K562 (cell line): ENCODE results near the gene CLUH. TPM values are rescaled to one million over a fixed set of nuclear protein-coding genes. Genes with fewer than 3 reads are reported as not detected.

Experiments
- ATAC-seq: fragments of 200-7000 bp; cut with Tn5 transposase; 3 replicates; pipeline ENCODE4 v1.9.1; 2020; ENCODE audit warnings: moderate library complexity
- BruUV-seq: library from RNA; stranded (reverse); fragments of 400-500 nt; replicated peaks from 2 replicates; lab custom pipeline; 2021; lab: Mats Ljungman, UMichigan
- CTCF ChIA-PET: fragments of 300-600 bp; formaldehyde crosslinking; extraction: SDS; loops from one replicate; lab custom pipeline; 2021; ENCODE audit warnings: low intra/inter-chr PET ratio; lab: Yijun Ruan, JAX
- POLR2A ChIA-PET: fragments of 300-600, 350-650 bp; sonication (Branson Sonifier 250); formaldehyde crosslinking; extraction: SDS; loops from one replicate; lab custom pipeline; 2021; ENCODE audit warnings: antibody characterized with exemption, inconsistent platforms; lab: Yijun Ruan, JAX
- DNase-seq, 4 experiments: peaks; one replicate each; pipeline versions ENCODE4 v3.0.0 to v3.0.0-alpha.2; 2011 to 2018; ENCODE audit warnings: low spot score in 3 of 4, mixed read lengths in 3 of 4; ENCODE audit errors: extremely low read depth in 1 of 4
- FAIRE-seq: peaks from 2 replicates; lab custom pipeline; 2011; peaks lifted over from hg19 to GRCh38; lab: Jason Lieb, UNC
- H2AFZ ChIP-seq: 2 replicates; pipeline ENCODE4 v1.6.0; 2011; ENCODE audit warnings: low read depth, low read length, control low read depth, inconsistent platforms
- H3K27ac ChIP-seq: fragments of 200-600 bp; 3 replicates; pipeline ENCODE4 v1.8.0; 2011; ENCODE audit warnings: low read depth, mild to moderate bottlenecking, control low read depth, inconsistent platforms, low read length, moderate library complexity, mixed read lengths; ENCODE audit errors: extremely low read depth
- H3K27me3 ChIP-seq, 2 experiments: fragments of 300-600 bp in 1 of 2; 2 replicates in 1 of 2; 3 replicates in 1 of 2; pipeline versions ENCODE4 v1.6.0 to v1.8.0; 2011; ENCODE audit warnings: inconsistent platforms in 2 of 2, low read length in 2 of 2, mild to moderate bottlenecking in 1 of 2, mixed read lengths in 1 of 2, moderate library complexity in 1 of 2; ENCODE audit not compliant: control insufficient read depth in 2 of 2, insufficient read depth in 2 of 2
- H3K36me3 ChIP-seq: fragments of 300-600 bp; 3 replicates; pipeline ENCODE4 v1.8.0; 2011; ENCODE audit warnings: mild to moderate bottlenecking, low read length, inconsistent platforms; ENCODE audit not compliant: control insufficient read depth, insufficient read depth
- H3K4me1 ChIP-seq, 2 experiments: fragments of 200-600 bp in 1 of 2; replicated peaks in 1 of 2; 2 replicates in 1 of 2; 3 replicates in 1 of 2; pipeline versions ENCODE4 v1.5.1 to v1.8.0; 2011; ENCODE audit warnings: inconsistent platforms in 2 of 2, low read length in 2 of 2, mild to moderate bottlenecking in 1 of 2, mixed read lengths in 1 of 2, moderate library complexity in 1 of 2; ENCODE audit not compliant: control insufficient read depth in 2 of 2, insufficient read depth in 2 of 2
- H3K4me2 ChIP-seq: 2 replicates; pipeline ENCODE4 v1.6.1; 2011; ENCODE audit warnings: low read length, control low read depth, inconsistent platforms, mixed read lengths; ENCODE audit not compliant: insufficient read depth
- H3K4me3 ChIP-seq: fragments of 200-600 bp; sonication (generic), shearing (Covaris generic); 2 replicates; pipeline ENCODE4 v1.5.1; 2016; ENCODE audit warnings: control low read depth, inconsistent platforms
- H3K79me2 ChIP-seq: fragments of 200-600 bp; 3 replicates; pipeline ENCODE4 v1.8.0; 2011; ENCODE audit warnings: low read length, inconsistent platforms; ENCODE audit not compliant: control insufficient read depth, insufficient read depth
- H3K9ac ChIP-seq, 2 experiments: 2 replicates each; pipeline versions ENCODE4 v1.6.0 to v1.6.1; 2011; ENCODE audit warnings: low read depth in 2 of 2, low read length in 2 of 2, control low read depth in 1 of 2, inconsistent platforms in 1 of 2, mild to moderate bottlenecking in 1 of 2, mixed read lengths in 1 of 2; ENCODE audit not compliant: insufficient read depth in 1 of 2
- H3K9me1 ChIP-seq: one replicate; pipeline ENCODE4 v1.6.0; 2011; ENCODE audit warnings: inconsistent platforms, mild to moderate bottlenecking, low read length, moderate library complexity; ENCODE audit not compliant: control insufficient read depth, insufficient read depth
- H3K9me3 ChIP-seq: replicated peaks from 2 replicates; pipeline ENCODE4 v1.5.1; 2011; ENCODE audit warnings: low read depth, low read length, inconsistent platforms; ENCODE audit not compliant: control insufficient read depth, insufficient read depth
- H4K20me1 ChIP-seq: replicated peaks from 2 replicates; pipeline ENCODE4 v1.6.1; 2011; ENCODE audit warnings: low read length, inconsistent platforms, mixed read lengths; ENCODE audit not compliant: control insufficient read depth, insufficient read depth
- BCL6 ChIP-seq: fragments of 250-450 bp; sonication (Bioruptor Pico); IDR thresholded peaks from 2 replicates; pipeline ENCODE4 v1.4.0; 2020
- ERF ChIP-seq: fragments of 450-650 bp; formaldehyde crosslinking; IDR thresholded peaks from 2 replicates; pipeline ENCODE4 v1.4.0; 2020; ENCODE audit warnings: mild to moderate bottlenecking, mixed read lengths
- ETV5 ChIP-seq: sonication (generic); formaldehyde crosslinking; IDR thresholded peaks from 2 replicates; pipeline ENCODE4 v1.4.0; 2020; ENCODE audit warnings: low read depth, mild to moderate bottlenecking, missing genetic modification reagents
- GABPB1 ChIP-seq: sonication (generic); formaldehyde crosslinking; IDR thresholded peaks from 2 replicates; pipeline ENCODE4 v1.8.0; 2022; ENCODE audit warnings: mild to moderate bottlenecking, missing genetic modification reagents
- HLTF ChIP-seq: fragments of 450-650 bp; IDR thresholded peaks from 2 replicates; pipeline ENCODE4 v1.6.1; 2016
- KHSRP ChIP-seq: fragments of 450-650 bp; IDR thresholded peaks from 2 replicates; pipeline ENCODE4 v1.6.1; 2017
- KLF13 ChIP-seq: fragments of 450-650 bp; IDR thresholded peaks from 2 replicates; pipeline ENCODE4 v1.6.1; 2016; ENCODE audit warnings: missing genetic modification characterization, low read depth, mild to moderate bottlenecking, missing compliant biosample characterization, moderate library complexity, borderline replicate concordance
- MTF1 ChIP-seq: fragments of 250-450 bp; sonication (Bioruptor Pico); IDR thresholded peaks from 2 replicates; pipeline ENCODE4 v1.9.0; 2021; ENCODE audit warnings: moderate library complexity, mild to moderate bottlenecking, inconsistent platforms, borderline replicate concordance
- NFE2 ChIP-seq: IDR thresholded peaks from 2 replicates; pipeline ENCODE4 v1.6.1; 2014; ENCODE audit warnings: antibody characterized with exemption, low read depth
- PRMT5 ChIP-seq: sonication (generic); formaldehyde crosslinking; IDR thresholded peaks from 2 replicates; pipeline ENCODE4 v1.5.0; 2020; ENCODE audit warnings: missing genetic modification reagents
- ZBTB7A ChIP-seq: IDR thresholded peaks from 2 replicates; pipeline ENCODE4 v1.6.1; 2011; ENCODE audit warnings: low read depth, mild to moderate bottlenecking, low read length, moderate library complexity, borderline replicate concordance; ENCODE audit not compliant: control insufficient read depth
- ZNF696 ChIP-seq: fragments of 250-450 bp; sonication (Bioruptor Pico); conservative IDR thresholded peaks from 2 replicates; pipeline ENCODE4 v1.4.0; 2020; ENCODE audit warnings: mild to moderate bottlenecking, moderate library complexity
- WGBS: fragments of 100-300 bp; shearing (Covaris generic); methylation state at CpG from one replicate; pipeline ENCODE4 v1.1.6; 2016; ENCODE audit warnings: low coverage, mixed read lengths; ENCODE audit not compliant: insufficient coverage; ENCODE audit errors: missing lambda C conversion rate; 5-methylcytosine and 5-hydroxymethylcytosine counted together
- in situ Hi-C: fragments of 300-500 bp; cut with MboI; formaldehyde crosslinking; loops from 4 replicates; pipeline ENCODE4 v1.15.0; 2018; ENCODE audit warnings: inconsistent platforms, mixed read lengths
- intact Hi-C: fragments of 100-400 bp; cut with micrococcal nuclease; formaldehyde crosslinking; loops from 2 replicates; pipeline ENCODE4 v1.14.2; 2022
- polyA plus RNA-seq, 8 experiments: library from polyadenylated mRNA; depleted of rRNA in 4 of 8; stranded (reverse) in 5 of 8; unstranded in 3 of 8; fragments of >200 nt; fragmentation: Nextera tagmentation in 2 of 8; fragmentation: Illumina TruSeq in 1 of 8; extraction: Ambion mirVana in 2 of 8; extraction: Trizol in 1 of 8; gene quantifications; 2 replicates each; pipeline versions ENCODE4 v1.2.1 to v1.2.3, GENCODE V29; 2011 to 2014; ENCODE audit warnings: inconsistent platforms in 1 of 8, missing spikeins in 1 of 8
- total RNA-seq, 7 experiments: library from RNA; depleted of rRNA in 6 of 7; stranded (reverse); fragments of >200 nt in 6 of 7; fragmentation: Illumina TruSeq in 2 of 7; extraction: Trizol in 2 of 7; gene quantifications; 2 replicates each; pipeline versions ENCODE4 v1.2.1 to v1.2.3, GENCODE V29; 2011 to 2021; ENCODE audit warnings: low replicate concordance in 1 of 7
- TF ChIP-seq, protein P1 (sequence below): fragments of 250-450 bp; sonication (Bioruptor Pico); IDR thresholded peaks from 2 replicates; pipeline ENCODE4 v1.5.0; 2020; ENCODE audit warnings: mild to moderate bottlenecking
- TF ChIP-seq, protein P2 (sequence below): fragments of 450-650 bp; IDR thresholded peaks from one replicate; pipeline ENCODE4 v1.6.1; 2018; ENCODE audit warnings: mild to moderate bottlenecking, moderate library complexity; ENCODE audit not compliant: partially characterized antibody
- TF ChIP-seq, protein P3 (sequence below), 2 experiments: fragments of 450-650 bp in 1 of 2; IDR thresholded peaks; 2 replicates each; pipeline ENCODE4 v1.6.1; 2011 to 2017; ENCODE audit warnings: low read depth in 2 of 2, antibody characterized with exemption in 1 of 2, borderline replicate concordance in 1 of 2, low read length in 1 of 2, mild to moderate bottlenecking in 1 of 2, mixed read lengths in 1 of 2; ENCODE audit not compliant: control insufficient read depth in 1 of 2
- TF ChIP-seq, protein P4 (sequence below): sonication (generic); formaldehyde crosslinking; IDR thresholded peaks from 2 replicates; pipeline ENCODE4 v1.8.0; 2022; ENCODE audit warnings: mild to moderate bottlenecking, low read depth, missing genetic modification reagents

Gene CLUH
- total and polyA plus RNA-seq, 9 of the 15 experiments (the other 6 are each of a cell fraction or from before 2014, with no cell fraction given), result 0.21 to 140 (median 33.2) TPM

DNA sequence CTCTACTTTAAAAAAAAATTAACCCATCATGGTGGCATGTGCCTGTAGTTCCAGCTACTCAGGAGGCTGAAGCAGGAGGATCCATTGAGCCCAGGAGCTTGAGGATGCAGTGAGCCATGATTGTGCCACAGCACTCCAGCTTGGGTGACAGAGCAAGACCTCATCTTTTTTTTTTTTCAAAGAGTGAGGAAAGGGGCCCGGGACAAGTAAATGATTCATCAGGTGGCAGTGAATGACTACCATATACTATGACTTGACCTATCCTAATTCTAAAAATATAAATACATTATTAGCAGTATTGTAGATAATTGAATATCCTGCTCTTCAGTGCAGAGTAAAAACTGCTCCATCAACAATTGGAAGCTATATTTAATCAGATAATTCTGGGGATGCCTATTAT, 55.3 kb downstream of the CLUH start (continued):
- TF ChIP-seq PRMT5 (CRISPR knock-in tag) (no peak), ERF (CRISPR knock-in tag) (no peak), ZBTB7A (no peak), NFE2 (no peak), GABPB1 (CRISPR knock-in tag) (no peak)
- TF ChIP-seq, protein P1, sequence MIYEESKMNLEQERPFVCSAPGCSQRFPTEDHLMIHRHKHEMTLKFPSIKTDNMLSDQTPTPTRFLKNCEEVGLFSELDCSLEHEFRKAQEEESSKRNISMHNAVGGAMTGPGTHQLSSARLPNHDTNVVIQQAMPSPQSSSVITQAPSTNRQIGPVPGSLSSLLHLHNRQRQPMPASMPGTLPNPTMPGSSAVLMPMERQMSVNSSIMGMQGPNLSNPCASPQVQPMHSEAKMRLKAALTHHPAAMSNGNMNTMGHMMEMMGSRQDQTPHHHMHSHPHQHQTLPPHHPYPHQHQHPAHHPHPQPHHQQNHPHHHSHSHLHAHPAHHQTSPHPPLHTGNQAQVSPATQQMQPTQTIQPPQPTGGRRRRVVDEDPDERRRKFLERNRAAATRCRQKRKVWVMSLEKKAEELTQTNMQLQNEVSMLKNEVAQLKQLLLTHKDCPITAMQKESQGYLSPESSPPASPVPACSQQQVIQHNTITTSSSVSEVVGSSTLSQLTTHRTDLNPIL, result no peak

DNA sequence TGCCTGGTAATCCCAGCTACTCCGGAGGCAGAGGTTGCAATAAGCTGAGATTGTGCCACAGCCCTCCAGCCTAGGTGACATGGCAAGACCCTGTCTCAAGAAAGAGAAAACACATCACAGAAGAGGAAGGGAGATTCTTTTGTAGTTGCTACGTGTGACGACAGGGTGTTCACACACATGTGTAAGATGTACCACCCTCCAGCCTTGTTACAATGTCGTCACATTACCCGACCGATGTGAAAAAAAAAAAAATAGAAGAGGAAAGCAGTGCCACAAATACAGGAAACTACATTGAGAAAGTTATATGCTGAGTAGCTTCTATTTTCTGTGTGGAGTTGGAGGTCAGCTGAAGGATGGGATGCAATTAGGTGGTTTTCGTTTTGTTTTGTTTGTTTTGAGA, 56.0 kb downstream of the CLUH start:
- no peak overlapping the region for H2AFZ ChIP-seq
- H3K4me1 ChIP-seq, result no peaks in the 10 kb centered on the region; a peak in 1 of 5 replicates
- 55% methylated on average over 5 of the region's 7 CpGs for WGBS
- ATAC-seq, result no peak
- FAIRE-seq, result no peak
- 0 out of 2 replicates have a peak, but pooled peaks cover 4% of the 10 kb centered on the region for H4K20me1 ChIP-seq
- H3K79me2 ChIP-seq, result peaks cover 45% of the 10 kb centered on the region
- intact Hi-C loops (no loop called here), in situ Hi-C loops (no loop called here)
- H3K36me3 ChIP-seq, result peaks cover 7% of the 10 kb centered on the region; the same call in 2 of the 3 replicates
- DNase-seq, result no peak
- H3K9ac ChIP-seq, result no peak overlapping the region
- no peak overlapping the region for H3K27ac ChIP-seq
- no peaks in the 10 kb centered on the region for H3K27me3 ChIP-seq
- H3K4me2 ChIP-seq, result no peak overlapping the region
- ChIA-PET CTCF (no interaction called here), POLR2A (no interaction called here)
- no TSS peak for BruUV-seq
- H3K4me3 ChIP-seq, result no peak overlapping the region
- H3K9me1 ChIP-seq, result no peaks in the 10 kb centered on the region
- H3K9me3 ChIP-seq, result no peaks in the 10 kb centered on the region
- TF ChIP-seq BCL6 (no peak), KLF13 (tag) (no peak), ZNF696 (no peak), MTF1 (CRISPR knock-in tag) (no peak), ETV5 (CRISPR knock-in tag) (no peak), HLTF (no peak), KHSRP (no peak)
- TF ChIP-seq, protein P2, sequence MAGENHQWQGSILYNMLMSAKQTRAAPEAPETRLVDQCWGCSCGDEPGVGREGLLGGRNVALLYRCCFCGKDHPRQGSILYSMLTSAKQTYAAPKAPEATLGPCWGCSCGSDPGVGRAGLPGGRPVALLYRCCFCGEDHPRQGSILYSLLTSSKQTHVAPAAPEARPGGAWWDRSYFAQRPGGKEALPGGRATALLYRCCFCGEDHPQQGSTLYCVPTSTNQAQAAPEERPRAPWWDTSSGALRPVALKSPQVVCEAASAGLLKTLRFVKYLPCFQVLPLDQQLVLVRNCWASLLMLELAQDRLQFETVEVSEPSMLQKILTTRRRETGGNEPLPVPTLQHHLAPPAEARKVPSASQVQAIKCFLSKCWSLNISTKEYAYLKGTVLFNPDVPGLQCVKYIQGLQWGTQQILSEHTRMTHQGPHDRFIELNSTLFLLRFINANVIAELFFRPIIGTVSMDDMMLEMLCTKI, result no peak
- TF ChIP-seq, protein P3, sequence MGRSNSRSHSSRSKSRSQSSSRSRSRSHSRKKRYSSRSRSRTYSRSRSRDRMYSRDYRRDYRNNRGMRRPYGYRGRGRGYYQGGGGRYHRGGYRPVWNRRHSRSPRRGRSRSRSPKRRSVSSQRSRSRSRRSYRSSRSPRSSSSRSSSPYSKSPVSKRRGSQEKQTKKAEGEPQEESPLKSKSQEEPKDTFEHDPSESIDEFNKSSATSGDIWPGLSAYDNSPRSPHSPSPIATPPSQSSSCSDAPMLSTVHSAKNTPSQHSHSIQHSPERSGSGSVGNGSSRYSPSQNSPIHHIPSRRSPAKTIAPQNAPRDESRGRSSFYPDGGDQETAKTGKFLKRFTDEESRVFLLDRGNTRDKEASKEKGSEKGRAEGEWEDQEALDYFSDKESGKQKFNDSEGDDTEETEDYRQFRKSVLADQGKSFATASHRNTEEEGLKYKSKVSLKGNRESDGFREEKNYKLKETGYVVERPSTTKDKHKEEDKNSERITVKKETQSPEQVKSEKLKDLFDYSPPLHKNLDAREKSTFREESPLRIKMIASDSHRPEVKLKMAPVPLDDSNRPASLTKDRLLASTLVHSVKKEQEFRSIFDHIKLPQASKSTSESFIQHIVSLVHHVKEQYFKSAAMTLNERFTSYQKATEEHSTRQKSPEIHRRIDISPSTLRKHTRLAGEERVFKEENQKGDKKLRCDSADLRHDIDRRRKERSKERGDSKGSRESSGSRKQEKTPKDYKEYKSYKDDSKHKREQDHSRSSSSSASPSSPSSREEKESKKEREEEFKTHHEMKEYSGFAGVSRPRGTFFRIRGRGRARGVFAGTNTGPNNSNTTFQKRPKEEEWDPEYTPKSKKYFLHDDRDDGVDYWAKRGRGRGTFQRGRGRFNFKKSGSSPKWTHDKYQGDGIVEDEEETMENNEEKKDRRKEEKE (IDR thresholded peaks at IDR 0.05; ENCODE audit: borderline replicate concordance in 1 of 2, control insufficient read depth in 1 of 2, low read depth in 2 of 2, low read length in 1 of 2), result no peak
- TF ChIP-seq, protein P4, sequence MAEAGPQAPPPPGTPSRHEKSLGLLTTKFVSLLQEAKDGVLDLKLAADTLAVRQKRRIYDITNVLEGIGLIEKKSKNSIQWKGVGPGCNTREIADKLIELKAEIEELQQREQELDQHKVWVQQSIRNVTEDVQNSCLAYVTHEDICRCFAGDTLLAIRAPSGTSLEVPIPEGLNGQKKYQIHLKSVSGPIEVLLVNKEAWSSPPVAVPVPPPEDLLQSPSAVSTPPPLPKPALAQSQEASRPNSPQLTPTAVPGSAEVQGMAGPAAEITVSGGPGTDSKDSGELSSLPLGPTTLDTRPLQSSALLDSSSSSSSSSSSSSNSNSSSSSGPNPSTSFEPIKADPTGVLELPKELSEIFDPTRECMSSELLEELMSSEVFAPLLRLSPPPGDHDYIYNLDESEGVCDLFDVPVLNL, result no peak
